ENCODE results near the gene IDH3B.

DNA sequence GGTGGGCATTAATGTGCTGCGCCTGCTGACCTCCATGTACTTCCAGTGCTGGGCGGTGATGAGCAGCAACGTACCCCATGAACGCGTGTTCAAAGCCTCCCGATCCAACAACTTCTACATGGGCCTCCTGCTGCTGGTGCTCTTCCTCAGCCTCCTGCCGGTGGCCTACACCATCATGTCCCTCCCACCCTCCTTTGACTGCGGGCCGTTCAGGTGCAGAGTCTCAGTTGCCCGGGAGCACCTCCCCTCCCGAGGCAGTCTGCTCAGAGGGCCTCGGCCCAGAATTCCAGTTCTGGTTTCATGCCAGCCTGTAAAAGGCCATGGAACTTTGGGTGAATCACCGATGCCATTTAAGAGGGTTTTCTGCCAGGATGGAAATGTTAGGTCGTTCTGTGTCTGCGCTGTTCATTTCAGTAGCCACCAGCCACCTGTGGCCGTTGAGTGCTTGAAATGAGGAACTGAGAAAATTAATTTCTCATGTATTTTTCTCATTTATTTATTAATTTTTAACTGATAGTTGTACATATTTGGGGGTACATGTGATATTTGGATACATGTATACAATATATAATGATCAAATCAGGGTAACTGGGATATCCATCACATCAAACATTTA lies 46.8 kb downstream of the IDH3B start:
- TF ChIP-seq CTCF (conservative IDR thresholded peaks at IDR 0.05; ENCODE audit: low read length) = no peak
- no peak for TF ChIP-seq EZH2phosphoT487 (IDR thresholded peaks at IDR 0.05; ENCODE audit: borderline replicate concordance)

All from Loucy (cell line).